Fibroblast of skin of back (primary cell): Measurements from ENCODE around the gene NNAT. TPM values are rescaled to one million over a fixed set of nuclear protein-coding genes. Genes with fewer than 3 reads are reported as not detected.
"Not testable (repeated sequence)": the region's sequence is repeated elsewhere in the genome, so short reads cannot be mapped to it uniquely, and the experiment has no call there.

ENCODE experiments used
- DNase-seq: peaks from one replicate; pipeline ENCODE4 v3.0.0-alpha.2; 2013
- polyA plus RNA-seq, 2 experiments: library from polyadenylated mRNA; unstranded; fragments of 120-200 nt; gene quantifications; one replicate each; pipeline ENCODE4 v1.2.1, GENCODE V29; 2013; ENCODE audit not compliant: insufficient read length in 2 of 2

Gene NNAT
- 14.7 TPM for polyA plus RNA-seq (2013, experiment 1 of 2; ENCODE audit: insufficient read length)
- polyA plus RNA-seq (2013, experiment 2 of 2; ENCODE audit: insufficient read length): 11.5 TPM

- DNase-seq: no peak
Measured at GRCh38 chr20:37521061-37521771, at the start of gene NNAT. Gene NNAT, plus strand, starts transcription at chr20:37521250. Its CDS starts 82 bp downstream, at chr20:37521332.

- DNase-seq: no peak
Measured at GRCh38 chr20:37471741-37472235, 49.3 kb upstream of the NNAT start.

- DNase-seq: not testable (repeated sequence)
Measured at GRCh38 chr20:37472435-37472834, 48.6 kb upstream of the NNAT start.

- no peak for DNase-seq
Measured at GRCh38 chr20:37473249-37474000, 47.6 kb upstream of the NNAT start.

GRCh38 chr20:37474386-37474785, 46.7 kb upstream of the NNAT start:
- DNase-seq: no peak

GRCh38 chr20:37475252-37475651, 45.8 kb upstream of the NNAT start:
- no peak for DNase-seq

- no peak for DNase-seq
Measured at GRCh38 chr20:37477041-37477440, 44.0 kb upstream of the NNAT start.

GRCh38 chr20:37479266-37479665, 41.8 kb upstream of the NNAT start:
- no peak for DNase-seq

- DNase-seq: no peak
Measured at GRCh38 chr20:37479925-37480691, 40.9 kb upstream of the NNAT start.

GRCh38 chr20:37480919-37481318, 40.1 kb upstream of the NNAT start:
- DNase-seq: no peak

- no peak for DNase-seq
Measured at GRCh38 chr20:37481610-37482009, 39.4 kb upstream of the NNAT start.

GRCh38 chr20:37484331-37484730, 36.7 kb upstream of the NNAT start:
- DNase-seq: no peak

GRCh38 chr20:37486209-37486608, 34.8 kb upstream of the NNAT start:
- not testable (repeated sequence) for DNase-seq

GRCh38 chr20:37490663-37491350, 30.2 kb upstream of the NNAT start:
- no peak for DNase-seq

GRCh38 chr20:37492096-37492625, 28.9 kb upstream of the NNAT start:
- no peak for DNase-seq

GRCh38 chr20:37492945-37493344, 28.1 kb upstream of the NNAT start:
- no peak for DNase-seq

- no peak for DNase-seq
Measured at GRCh38 chr20:37494301-37494700, 26.7 kb upstream of the NNAT start.

GRCh38 chr20:37494796-37495195, 26.3 kb upstream of the NNAT start:
- DNase-seq: no peak

- peak; percentile 77 for DNase-seq
Measured at GRCh38 chr20:37498066-37498665, 22.9 kb upstream of the NNAT start.

GRCh38 chr20:37500311-37500710, 20.7 kb upstream of the NNAT start:
- no peak for DNase-seq

GRCh38 chr20:37501940-37502339, 19.1 kb upstream of the NNAT start:
- DNase-seq: no peak

GRCh38 chr20:37502654-37503053, 18.4 kb upstream of the NNAT start:
- DNase-seq: no peak
